Measurements from ENCODE around the gene PALM3. TPM values are rescaled to one million over a fixed set of nuclear protein-coding genes. Genes with fewer than 3 reads are reported as not detected.
"Not testable (repeated sequence)": the region's sequence is repeated elsewhere in the genome, so short reads cannot be mapped to it uniquely, and the experiment has no call there.

The PALM3 gene
- total RNA-seq, 1 experiment from 2014 or later: not detected

GRCh38 chr19:14027856-14028450, 33.9 kb downstream of the PALM3 start, which contains the start of gene RLN3:
Gene RLN3, plus strand, starts transcription at chr19:14028148. Its CDS starts 57 bp downstream, at chr19:14028205.
- Mint-ChIP-seq H3K4me1 (ENCODE audit: insufficient read depth, unreplicated experiment) (peaks cover 12% of the 10 kb centered on the region), H3K4me3 (ENCODE audit: unreplicated experiment) (no peak within 1 kb of the TSS), H3K27ac (ENCODE audit: low read depth, unreplicated experiment) (no peak within 1 kb of the TSS), H3K9me3 (ENCODE audit: unreplicated experiment) (no peaks in the 10 kb centered on the region), H3K27me3 (ENCODE audit: insufficient read depth, unreplicated experiment) (no peaks in the 10 kb centered on the region), H3K36me3 (ENCODE audit: insufficient read depth, unreplicated experiment) (no peaks in the 10 kb centered on the region)
- BruUV-seq (replicated peaks): no TSS peak
- no peak for DNase-seq (ENCODE audit: unreplicated experiment)
- intact Hi-C loops (cut with micrococcal nuclease): no loop called here
- ChIA-PET CTCF (interaction anchor here (0.6 to 1.2 kb wide), 4 partner anchors 9 to 125 kb away, joined by 3 to 4 read pairs (median 4); no protein-coding TSS in a partner anchor), POLR2A (interaction anchor here (1.5 kb wide), 1 partner anchor 21 kb away, joined by 4 read pairs; no protein-coding TSS in a partner anchor)
- TF ChIP-seq CTCF (IDR thresholded peaks at IDR 0.05; ENCODE audit: unreplicated experiment): no peak

- DNase-seq (ENCODE audit: unreplicated experiment); H3K4me3 Mint-ChIP-seq (ENCODE audit: unreplicated experiment); H3K36me3 Mint-ChIP-seq (ENCODE audit: insufficient read depth, unreplicated experiment); intact Hi-C loops (cut with micrococcal nuclease); H3K27me3 Mint-ChIP-seq (ENCODE audit: insufficient read depth, unreplicated experiment); H3K4me1 Mint-ChIP-seq (ENCODE audit: insufficient read depth, unreplicated experiment); H3K9me3 Mint-ChIP-seq (ENCODE audit: unreplicated experiment); BruUV-seq (replicated peaks); H3K27ac Mint-ChIP-seq (ENCODE audit: low read depth, unreplicated experiment): not testable (repeated sequence)
- ChIA-PET CTCF (interaction anchor here (0.9 to 1.2 kb wide), 2 partner anchors 17 to 33 kb away, joined by 3 to 5 read pairs; no protein-coding TSS in a partner anchor), POLR2A (interaction anchor here (0.6 to 1.5 kb wide), 2 partner anchors 19 to 31 kb away, joined by 3 to 4 read pairs; no protein-coding TSS in a partner anchor)
Measured at GRCh38 chr19:14026652-14027192, 35.2 kb downstream of the PALM3 start.

- BruUV-seq (replicated peaks): no TSS peak
- ChIA-PET POLR2A (no interaction called here), CTCF (interaction anchor here (0.6 to 1.2 kb wide), 5 partner anchors 10 to 928 kb away, joined by 3 to 5 read pairs (median 4); no protein-coding TSS in a partner anchor)
- H3K27ac Mint-ChIP-seq (ENCODE audit: low read depth, unreplicated experiment): no peak overlapping the region
- H3K27me3 Mint-ChIP-seq (ENCODE audit: insufficient read depth, unreplicated experiment): no peaks in the 10 kb centered on the region
- H3K4me3 Mint-ChIP-seq (ENCODE audit: unreplicated experiment): no peak overlapping the region
- peak; percentile 70 for DNase-seq (ENCODE audit: unreplicated experiment)
- H3K9me3 Mint-ChIP-seq (ENCODE audit: unreplicated experiment): no peaks in the 10 kb centered on the region
- TF ChIP-seq CTCF (IDR thresholded peaks at IDR 0.05; ENCODE audit: unreplicated experiment): peak; percentile 23
- intact Hi-C loops (cut with micrococcal nuclease): no loop called here
- H3K4me1 Mint-ChIP-seq (ENCODE audit: insufficient read depth, unreplicated experiment): no peaks in the 10 kb centered on the region
- no peaks in the 10 kb centered on the region for H3K36me3 Mint-ChIP-seq (ENCODE audit: insufficient read depth, unreplicated experiment)
Measured at GRCh38 chr19:14023404-14024235, 38.3 kb downstream of the PALM3 start.

GRCh38 chr19:14022469-14022868, 39.4 kb downstream of the PALM3 start:
- BruUV-seq (replicated peaks): no TSS peak
- Mint-ChIP-seq H3K9me3 (ENCODE audit: unreplicated experiment) (no peaks in the 10 kb centered on the region), H3K27me3 (ENCODE audit: insufficient read depth, unreplicated experiment) (no peaks in the 10 kb centered on the region), H3K4me1 (ENCODE audit: insufficient read depth, unreplicated experiment) (peaks cover 6% of the 10 kb centered on the region), H3K4me3 (ENCODE audit: unreplicated experiment) (no peak overlapping the region), H3K27ac (ENCODE audit: low read depth, unreplicated experiment) (no peak overlapping the region), H3K36me3 (ENCODE audit: insufficient read depth, unreplicated experiment) (no peaks in the 10 kb centered on the region)
- no peak for DNase-seq (ENCODE audit: unreplicated experiment)
- intact Hi-C loops (cut with micrococcal nuclease): no loop called here
- ChIA-PET POLR2A (interaction anchor here (0.6 kb wide), 1 partner anchor 1110 kb away, joined by 4 read pairs; no protein-coding TSS in a partner anchor), CTCF (interaction anchor here (0.6 to 2.2 kb wide), 6 partner anchors 9 to 929 kb away, joined by 3 to 9 read pairs (median 4); partner anchors contain the start of gene IL27RA)
- no peak for TF ChIP-seq CTCF (IDR thresholded peaks at IDR 0.05; ENCODE audit: unreplicated experiment)
